Neuron (in vitro differentiated cells): ENCODE measurements around the gene SUGCT.

Experiments used
- H2AFZ ChIP-seq: one replicate; pipeline ENCODE4 v1.6.1; 2013; ENCODE audit warnings: low read depth, mild to moderate bottlenecking, inconsistent platforms, low read length, moderate library complexity
- H3K27me3 ChIP-seq: one replicate; pipeline ENCODE4 v1.6.1; 2013; ENCODE audit warnings: low read length; ENCODE audit not compliant: insufficient read depth
- H3K36me3 ChIP-seq: one replicate; pipeline ENCODE4 v1.6.1; 2013; ENCODE audit warnings: low read length; ENCODE audit not compliant: insufficient read depth
- H3K4me1 ChIP-seq: one replicate; pipeline ENCODE4 v1.6.1; 2013; ENCODE audit warnings: low read length; ENCODE audit not compliant: insufficient read depth
- H3K4me3 ChIP-seq: 2 replicates; pipeline ENCODE4 v1.5.1; 2013; ENCODE audit warnings: mild to moderate bottlenecking, low read length, moderate library complexity
- H3K9me3 ChIP-seq: one replicate; pipeline ENCODE4 v1.6.1; 2013; ENCODE audit warnings: low read length

SUGCT gene

GRCh38 chr7:40888499-40888898 lies 753.7 kb downstream of the SUGCT start:
- no peaks in the 10 kb centered on the region for H3K27me3 ChIP-seq
- H3K9me3 ChIP-seq, result peaks cover 4% of the 10 kb centered on the region
- no peak overlapping the region for H2AFZ ChIP-seq
- H3K4me3 ChIP-seq, result no peak overlapping the region
- H3K36me3 ChIP-seq, result no peaks in the 10 kb centered on the region
- no peaks in the 10 kb centered on the region for H3K4me1 ChIP-seq

GRCh38 chr7:40889099-40889498 lies 754.3 kb downstream of the SUGCT start:
- H3K27me3 ChIP-seq, result no peaks in the 10 kb centered on the region
- no peak overlapping the region for H2AFZ ChIP-seq
- no peaks in the 10 kb centered on the region for H3K36me3 ChIP-seq
- peaks cover 4% of the 10 kb centered on the region for H3K9me3 ChIP-seq
- H3K4me3 ChIP-seq, result no peak overlapping the region
- no peaks in the 10 kb centered on the region for H3K4me1 ChIP-seq

GRCh38 chr7:40889539-40889938 lies 754.7 kb downstream of the SUGCT start:
- no peaks in the 10 kb centered on the region for H3K36me3 ChIP-seq

GRCh38 chr7:40890088-40890692 lies 755.4 kb downstream of the SUGCT start:
- Histone ChIP-seq H3K9me3 (peaks cover 4% of the 10 kb centered on the region), H3K27me3 (no peaks in the 10 kb centered on the region), H3K4me3 (no peak overlapping the region), H3K36me3 (no peaks in the 10 kb centered on the region), H3K4me1 (no peaks in the 10 kb centered on the region), H2AFZ (no peak overlapping the region)

More at GRCh38 chr7:40889539-40889938, 754.7 kb downstream of the SUGCT start:
- H3K9me3 ChIP-seq, result peaks cover 4% of the 10 kb centered on the region
- H3K4me3 ChIP-seq, result no peak overlapping the region
- H3K27me3 ChIP-seq, result no peaks in the 10 kb centered on the region
- H2AFZ ChIP-seq, result no peak overlapping the region
- H3K4me1 ChIP-seq, result no peaks in the 10 kb centered on the region

GRCh38 chr7:40891232-40891631 lies 756.4 kb downstream of the SUGCT start:
- peaks cover 4% of the 10 kb centered on the region for H3K9me3 ChIP-seq
- H3K4me1 ChIP-seq, result no peaks in the 10 kb centered on the region
- no peak overlapping the region for H3K4me3 ChIP-seq
- no peaks in the 10 kb centered on the region for H3K27me3 ChIP-seq
- no peaks in the 10 kb centered on the region for H3K36me3 ChIP-seq
- H2AFZ ChIP-seq, result no peak overlapping the region

GRCh38 chr7:40899151-40899550 lies 764.3 kb downstream of the SUGCT start:
- Histone ChIP-seq H2AFZ (no peak overlapping the region), H3K36me3 (no peaks in the 10 kb centered on the region), H3K9me3 (peaks cover 4% of the 10 kb centered on the region), H3K4me1 (no peaks in the 10 kb centered on the region), H3K4me3 (no peak overlapping the region), H3K27me3 (no peaks in the 10 kb centered on the region)

GRCh38 chr7:40899636-40900507 lies 765.1 kb downstream of the SUGCT start:
- no peak overlapping the region for H2AFZ ChIP-seq
- no peaks in the 10 kb centered on the region for H3K4me1 ChIP-seq
- no peaks in the 10 kb centered on the region for H3K27me3 ChIP-seq
- no peak overlapping the region for H3K4me3 ChIP-seq
- H3K36me3 ChIP-seq, result no peaks in the 10 kb centered on the region
- H3K9me3 ChIP-seq, result peaks cover 4% of the 10 kb centered on the region

- Histone ChIP-seq H3K27me3 (no peaks in the 10 kb centered on the region), H3K9me3 (peaks cover 1% of the 10 kb centered on the region), H3K36me3 (no peaks in the 10 kb centered on the region), H3K4me1 (no peaks in the 10 kb centered on the region), H3K4me3 (no peak overlapping the region), H2AFZ (no peak overlapping the region)
These were observed 769.1 kb downstream of the SUGCT start for GRCh38 chr7:40903872-40904271.

GRCh38 chr7:40907286-40907685 lies 772.5 kb downstream of the SUGCT start:
- Histone ChIP-seq H3K4me3 (no peak overlapping the region), H3K36me3 (no peaks in the 10 kb centered on the region), H3K27me3 (no peaks in the 10 kb centered on the region), H2AFZ (no peak overlapping the region), H3K9me3 (no peaks in the 10 kb centered on the region), H3K4me1 (no peaks in the 10 kb centered on the region)

- Histone ChIP-seq H3K36me3 (no peaks in the 10 kb centered on the region), H3K4me1 (no peaks in the 10 kb centered on the region), H3K9me3 (no peaks in the 10 kb centered on the region), H3K27me3 (no peaks in the 10 kb centered on the region), H2AFZ (no peak overlapping the region), H3K4me3 (no peak overlapping the region)
These were observed 774.7 kb downstream of the SUGCT start for GRCh38 chr7:40909346-40909980.
